ENCODE measurements around the gene ARL6IP5.

The ARL6IP5 gene

GRCh38 chr3:69116897-69117296 lies 32.2 kb downstream of the ARL6IP5 start:
- no peak for DNase-seq (ENCODE audit: low read depth)

GRCh38 chr3:69118555-69118954 lies 33.8 kb downstream of the ARL6IP5 start:
- no peak for DNase-seq (ENCODE audit: low read depth)

- no peak for DNase-seq (ENCODE audit: low read depth)
Observed at GRCh38 chr3:69119138-69119537, 34.4 kb downstream of the ARL6IP5 start.

GRCh38 chr3:69119681-69120080 lies 34.9 kb downstream of the ARL6IP5 start:
- no peak for DNase-seq (ENCODE audit: low read depth)

- peak; percentile 71 for DNase-seq (ENCODE audit: low read depth)
Observed at GRCh38 chr3:69120879-69121464, 36.2 kb downstream of the ARL6IP5 start.

- DNase-seq (ENCODE audit: low read depth), result no peak
Observed at GRCh38 chr3:69121513-69121912, 36.8 kb downstream of the ARL6IP5 start.

GRCh38 chr3:69121950-69122349 lies 37.2 kb downstream of the ARL6IP5 start:
- no peak for DNase-seq (ENCODE audit: low read depth)

GRCh38 chr3:69122403-69122802 lies 37.7 kb downstream of the ARL6IP5 start, which contains the start of gene LMOD3:
Gene LMOD3 (minus strand): TSS chr3:69122595. CDS start chr3:69122386, 209 bp downstream.
- DNase-seq (ENCODE audit: low read depth), result no peak

- no peak for DNase-seq (ENCODE audit: low read depth)
Observed at GRCh38 chr3:69126216-69126615, 41.5 kb downstream of the ARL6IP5 start.

- no peak for DNase-seq (ENCODE audit: low read depth)
Observed at GRCh38 chr3:69126999-69127398, 42.3 kb downstream of the ARL6IP5 start.

GRCh38 chr3:69128509-69128908 lies 43.8 kb downstream of the ARL6IP5 start:
- no peak for DNase-seq (ENCODE audit: low read depth)

- DNase-seq (ENCODE audit: low read depth), result no peak
Observed at GRCh38 chr3:69129531-69129930, 44.8 kb downstream of the ARL6IP5 start.

- no peak for DNase-seq (ENCODE audit: low read depth)
Observed at GRCh38 chr3:69130689-69131088, 46.0 kb downstream of the ARL6IP5 start.

- DNase-seq (ENCODE audit: low read depth), result no peak
Observed at GRCh38 chr3:69137005-69137404, 52.3 kb downstream of the ARL6IP5 start.

GRCh38 chr3:69137412-69137811 lies 52.7 kb downstream of the ARL6IP5 start:
- DNase-seq (ENCODE audit: low read depth), result no peak

GRCh38 chr3:69141313-69141712 lies 56.6 kb downstream of the ARL6IP5 start:
- no peak for DNase-seq (ENCODE audit: low read depth)

GRCh38 chr3:69142090-69142489 lies 57.4 kb downstream of the ARL6IP5 start:
- peak; percentile 68 for DNase-seq (ENCODE audit: low read depth)

GRCh38 chr3:69142797-69143454 lies 58.2 kb downstream of the ARL6IP5 start:
- DNase-seq (ENCODE audit: low read depth), result no peak

- DNase-seq (ENCODE audit: low read depth), result peak; percentile 70
Observed at GRCh38 chr3:69143612-69144011, 58.9 kb downstream of the ARL6IP5 start.

- no peak for DNase-seq (ENCODE audit: low read depth)
Observed at GRCh38 chr3:69144631-69145245, 60.0 kb downstream of the ARL6IP5 start.

GRCh38 chr3:69145688-69146087 lies 61.0 kb downstream of the ARL6IP5 start:
- no peak for DNase-seq (ENCODE audit: low read depth)

- no peak for DNase-seq (ENCODE audit: low read depth)
Observed at GRCh38 chr3:69149586-69149985, 64.8 kb downstream of the ARL6IP5 start.
